GM19238 (cell line): ENCODE data around the gene EMC8.

Experiments used
- DNase-seq: peaks from one replicate; pipeline ENCODE4 v3.0.0; 2011; ENCODE audit warnings: low spot score; ENCODE audit not compliant: insufficient read length

Gene EMC8

DNA sequence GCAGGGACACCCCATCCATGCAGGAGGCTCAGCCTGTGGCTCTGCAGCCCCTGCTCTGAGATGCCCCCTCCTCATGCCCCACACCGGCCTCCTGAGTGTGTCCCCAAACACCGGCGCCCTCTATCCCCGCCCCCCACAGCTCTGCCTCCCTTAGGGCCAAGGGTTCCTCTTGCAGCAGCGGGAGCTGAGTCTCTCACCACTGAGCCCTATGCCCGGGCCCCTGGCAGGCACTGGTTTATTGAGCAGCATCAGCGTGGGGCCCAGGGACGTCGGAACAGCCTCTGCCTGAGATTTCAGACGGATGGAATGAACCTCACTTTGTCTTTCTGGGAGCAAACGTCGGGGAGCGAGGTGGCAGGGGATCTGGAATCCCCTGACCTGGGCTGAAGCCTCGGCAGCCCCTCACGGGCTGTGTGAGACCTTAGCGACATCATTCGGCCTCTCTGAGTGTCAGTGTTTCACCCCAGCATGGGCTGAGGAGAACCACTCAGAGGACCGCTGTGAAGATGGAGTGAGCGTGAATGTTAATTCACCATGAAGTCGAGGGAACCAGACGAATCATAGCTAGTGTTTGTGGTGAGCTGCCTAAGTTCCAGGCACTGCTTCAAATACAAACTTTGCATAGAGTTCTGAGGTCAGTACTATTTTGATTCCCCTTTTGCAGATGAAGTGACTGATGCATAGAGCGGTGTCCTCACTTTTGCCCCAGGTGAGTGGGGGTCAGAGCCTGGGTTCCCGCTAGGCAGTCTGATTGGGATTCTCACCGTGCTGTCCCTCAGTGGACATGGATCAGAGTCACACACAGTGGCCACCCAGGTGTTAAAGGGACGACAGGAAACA, 43.2 kb downstream of the EMC8 start:
- DNase-seq, result no peak

DNA sequence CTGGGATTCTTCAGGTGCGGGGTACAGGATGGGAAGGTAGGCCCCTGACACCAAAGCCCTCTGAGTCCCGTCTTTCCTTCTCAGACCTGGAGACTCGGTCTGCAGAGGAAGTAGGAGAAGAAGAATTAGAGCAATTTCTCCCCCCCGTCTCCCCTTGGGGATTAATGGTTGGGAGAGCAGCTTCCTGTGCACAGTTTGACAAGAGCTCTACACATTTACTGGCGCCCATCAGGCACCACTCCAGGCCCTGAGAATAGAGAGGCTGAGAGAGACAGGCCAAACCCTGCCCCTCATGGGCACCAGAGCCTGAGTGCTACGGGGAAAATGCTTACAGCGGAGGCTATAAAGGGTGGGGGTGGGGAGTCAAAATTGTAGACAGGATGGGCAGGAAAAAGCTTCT, 44.9 kb downstream of the EMC8 start:
- no peak for DNase-seq

DNA sequence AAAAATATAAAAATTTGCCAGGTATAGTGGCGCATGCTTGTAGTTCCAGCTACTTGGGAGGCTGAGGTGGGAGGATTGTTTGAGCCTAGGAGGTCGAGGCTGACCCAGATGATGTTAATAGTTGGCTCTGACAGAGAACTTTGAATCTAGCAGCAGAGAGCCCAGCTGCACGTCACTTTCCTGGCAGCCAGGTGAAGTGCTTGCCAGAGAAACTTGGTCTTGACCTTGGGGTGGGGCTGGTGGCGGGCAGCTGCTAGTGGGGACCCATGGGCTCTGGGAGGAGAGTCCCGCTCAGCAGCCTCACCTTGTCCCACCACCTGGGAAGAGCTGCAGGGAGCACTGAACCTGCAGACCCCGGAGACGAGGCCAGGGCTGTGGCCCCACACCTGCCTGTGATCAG, 45.4 kb downstream of the EMC8 start:
- DNase-seq, result no peak

DNA sequence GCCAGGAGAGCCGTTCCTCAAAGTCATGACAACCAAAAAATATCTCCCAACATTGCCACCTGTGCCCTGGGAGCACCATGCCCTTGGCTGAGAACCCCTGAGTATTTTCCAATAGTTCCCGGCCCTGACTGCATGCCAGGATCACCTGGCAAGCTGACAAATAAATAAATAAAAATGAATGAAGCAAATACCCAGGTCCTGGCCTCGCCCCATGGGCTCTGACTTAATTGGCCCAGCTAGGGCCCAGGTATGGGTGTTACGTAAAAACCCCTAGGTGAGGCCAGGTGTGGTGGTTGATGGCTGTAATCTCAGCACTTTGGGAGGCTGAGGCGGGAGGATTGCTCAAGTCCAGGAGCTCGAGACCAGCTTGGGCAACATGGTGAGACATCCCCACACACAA, 45.8 kb downstream of the EMC8 start:
- no peak for DNase-seq

DNA sequence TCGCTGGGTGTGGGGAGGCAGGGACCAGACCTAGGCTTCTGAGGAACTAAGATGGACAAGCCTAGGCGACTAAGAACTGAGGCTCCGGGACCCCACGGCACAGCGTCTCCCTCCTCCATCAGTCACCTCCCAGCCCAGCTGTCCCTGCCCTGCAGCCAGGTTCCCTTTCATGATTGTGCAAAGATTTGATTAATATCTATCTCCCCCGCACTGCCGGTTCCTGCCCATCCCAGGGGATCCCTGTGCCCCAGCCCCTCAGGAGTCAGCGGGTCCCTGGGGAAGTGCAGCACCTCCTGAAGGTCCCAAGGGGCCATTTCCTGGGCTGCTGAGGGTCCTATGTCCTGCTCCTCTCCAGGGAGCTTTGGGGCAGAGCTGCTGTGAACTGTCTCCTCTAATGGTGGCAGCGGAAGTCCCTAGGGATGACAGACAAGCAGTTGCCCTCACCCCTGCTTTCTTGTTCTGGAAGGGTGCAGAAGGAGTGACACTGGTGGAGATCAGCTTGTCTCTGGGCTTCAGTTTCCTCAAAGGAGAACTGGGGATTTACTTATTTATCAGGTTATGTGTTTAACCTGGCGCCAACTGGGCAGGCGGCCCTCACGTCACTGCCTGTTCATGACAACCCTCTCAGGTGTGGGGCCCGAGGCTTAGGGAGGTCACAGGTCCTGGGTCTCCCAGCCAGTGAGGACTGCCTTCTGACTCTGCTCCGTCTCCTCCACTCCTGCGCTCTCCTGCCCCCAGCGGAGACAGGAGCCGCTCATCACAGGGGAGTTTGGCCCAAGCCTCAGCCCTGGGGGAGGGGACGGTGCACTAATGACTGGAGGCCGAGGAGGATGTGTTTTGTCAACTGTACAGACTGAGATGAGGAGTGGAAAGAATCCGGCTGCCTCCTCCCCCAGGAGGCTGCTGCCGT, 46.6 kb downstream of the EMC8 start:
- no peak for DNase-seq

DNA sequence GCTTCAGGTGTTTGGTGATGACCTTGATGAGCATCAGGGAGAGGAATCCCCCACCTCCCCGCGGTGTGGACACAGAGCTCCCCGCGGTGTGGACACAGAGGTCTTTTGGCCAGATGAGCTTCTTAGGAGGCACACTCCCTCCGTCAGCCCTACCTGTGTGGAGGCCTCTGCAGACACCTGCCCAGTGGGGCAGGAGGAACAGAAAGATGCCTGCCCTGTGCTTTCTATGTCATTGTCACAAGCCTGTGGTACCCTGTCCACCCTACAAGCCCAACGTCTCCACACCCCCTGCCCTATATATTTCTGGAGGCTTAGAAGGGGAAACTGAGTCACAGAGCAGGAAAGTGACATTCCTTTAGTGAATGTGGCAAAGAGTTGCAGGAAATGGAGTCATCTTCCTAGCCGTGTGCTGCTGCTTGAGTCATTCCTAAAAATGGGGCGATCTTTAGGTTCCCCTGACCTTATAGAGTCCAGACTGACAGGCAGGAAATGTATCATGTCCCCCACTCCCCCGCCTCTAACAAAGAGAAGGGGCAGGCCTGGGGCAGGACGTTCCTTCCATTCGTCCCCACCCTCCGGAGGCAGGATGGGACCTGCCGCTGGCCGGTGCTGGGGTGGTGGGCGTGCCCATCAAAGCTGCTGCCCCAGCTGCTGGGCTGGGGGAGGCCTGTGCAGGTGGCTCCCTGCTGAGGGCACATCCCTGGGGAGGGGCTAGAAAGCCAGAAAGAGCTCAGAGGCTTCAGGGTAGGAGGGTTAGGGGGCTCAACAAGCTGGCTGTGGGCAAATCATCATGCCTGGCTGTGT, 47.4 kb downstream of the EMC8 start:
- DNase-seq, result no peak

DNA sequence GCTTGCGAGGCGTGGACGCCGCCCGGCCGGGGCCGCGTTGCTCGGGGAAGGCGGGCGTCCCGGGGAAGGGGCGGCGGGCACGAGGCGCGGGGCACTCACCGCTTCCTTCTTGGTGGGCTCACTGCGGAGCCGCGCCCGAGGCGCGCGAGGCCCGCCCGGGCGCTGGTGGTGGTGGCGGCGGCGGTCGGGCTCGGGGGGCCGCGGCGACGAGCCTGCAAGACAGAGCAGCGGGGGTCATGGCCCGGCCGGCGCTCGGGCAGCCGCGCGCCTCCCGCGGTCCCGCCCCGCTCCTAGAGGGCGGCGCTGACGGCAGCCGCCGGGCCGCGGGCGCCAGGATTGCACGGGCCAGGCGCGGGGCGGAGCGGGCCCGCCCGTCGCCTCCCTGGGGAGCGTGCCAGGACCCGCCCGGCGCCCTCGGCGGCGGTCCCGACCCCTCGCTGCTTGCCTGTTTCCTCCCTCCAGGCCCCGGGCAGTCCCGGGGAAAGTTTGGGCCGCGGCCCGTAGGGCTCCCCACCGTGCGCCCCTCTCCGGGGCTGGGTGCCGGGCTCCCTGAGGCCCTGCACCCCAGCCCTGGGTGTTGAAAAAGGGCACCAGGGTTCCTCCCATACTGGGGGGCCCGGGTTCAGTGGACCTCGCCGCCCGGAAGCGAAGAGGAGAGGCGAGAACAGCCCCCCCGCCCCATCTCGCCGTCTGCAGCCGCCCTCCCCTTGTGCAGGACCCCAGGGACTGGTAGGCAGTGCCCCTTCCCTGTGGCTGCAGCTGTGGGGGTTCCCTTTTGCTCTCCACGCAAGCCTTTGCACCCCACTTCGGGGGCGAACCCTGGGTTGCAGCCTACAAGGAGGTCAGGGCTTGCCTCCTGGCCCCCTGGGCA, 48.3 kb downstream of the EMC8 start, which contains the start of gene C16orf74:
TSS of gene C16orf74 (minus strand) at position 270 of the 871 bp plus-strand sequence. CDS start 15,879 bp downstream, outside the sequence.
- DNase-seq, result peak; percentile 53

DNA sequence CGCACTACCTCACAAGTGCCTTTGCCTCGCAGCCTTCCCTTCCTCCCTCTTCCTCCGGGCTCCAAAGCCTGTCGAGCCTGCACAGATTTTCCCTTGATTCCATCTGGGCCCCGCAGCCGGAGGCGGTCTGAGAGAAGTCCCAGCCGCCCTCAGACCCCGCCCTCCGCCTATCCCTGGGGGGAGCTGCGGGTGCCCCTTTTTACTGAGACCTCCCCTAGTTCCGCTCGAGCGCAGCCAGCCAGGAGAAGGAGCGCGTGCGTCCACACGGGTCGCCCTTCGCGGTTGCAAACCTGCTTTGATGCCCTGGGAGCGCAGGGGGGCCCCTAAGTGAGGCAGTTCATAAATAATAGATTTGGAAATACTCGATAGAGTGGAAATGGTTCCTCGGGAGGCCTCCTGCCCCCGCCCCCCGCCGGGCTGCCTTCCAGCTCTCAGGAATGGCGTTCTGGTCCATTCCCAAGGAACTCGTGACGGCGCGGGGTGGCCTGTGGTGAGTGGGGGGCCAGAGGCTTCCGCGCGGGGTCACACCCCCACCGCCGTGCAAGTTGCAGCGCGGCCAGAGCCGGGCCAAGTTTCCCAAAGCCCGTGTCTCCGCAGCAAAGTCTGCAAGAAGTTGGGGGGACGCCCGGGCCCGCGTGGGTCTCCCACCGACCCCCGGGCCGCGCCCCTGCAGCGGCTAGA, 49.1 kb downstream of the EMC8 start:
- DNase-seq, result no peak

DNA sequence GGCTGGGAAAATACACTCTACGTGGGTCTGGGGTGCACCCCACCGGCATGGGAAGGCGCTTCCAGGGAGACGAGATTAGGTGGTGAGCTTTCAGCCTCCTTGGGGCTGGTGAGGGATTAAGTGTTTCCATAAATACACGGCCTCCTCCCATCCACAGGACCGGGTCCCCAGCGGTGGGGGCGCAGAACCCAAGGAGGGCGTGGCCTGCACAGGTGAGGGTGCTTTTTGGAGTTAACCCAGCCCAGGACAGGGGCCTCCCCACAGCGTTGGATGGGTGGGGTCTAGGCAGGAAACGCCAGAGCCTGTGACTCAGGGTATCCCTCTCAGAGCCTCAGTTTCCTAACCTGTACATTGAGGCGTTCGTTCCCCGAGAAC, 49.6 kb downstream of the EMC8 start:
- DNase-seq, result no peak

DNA sequence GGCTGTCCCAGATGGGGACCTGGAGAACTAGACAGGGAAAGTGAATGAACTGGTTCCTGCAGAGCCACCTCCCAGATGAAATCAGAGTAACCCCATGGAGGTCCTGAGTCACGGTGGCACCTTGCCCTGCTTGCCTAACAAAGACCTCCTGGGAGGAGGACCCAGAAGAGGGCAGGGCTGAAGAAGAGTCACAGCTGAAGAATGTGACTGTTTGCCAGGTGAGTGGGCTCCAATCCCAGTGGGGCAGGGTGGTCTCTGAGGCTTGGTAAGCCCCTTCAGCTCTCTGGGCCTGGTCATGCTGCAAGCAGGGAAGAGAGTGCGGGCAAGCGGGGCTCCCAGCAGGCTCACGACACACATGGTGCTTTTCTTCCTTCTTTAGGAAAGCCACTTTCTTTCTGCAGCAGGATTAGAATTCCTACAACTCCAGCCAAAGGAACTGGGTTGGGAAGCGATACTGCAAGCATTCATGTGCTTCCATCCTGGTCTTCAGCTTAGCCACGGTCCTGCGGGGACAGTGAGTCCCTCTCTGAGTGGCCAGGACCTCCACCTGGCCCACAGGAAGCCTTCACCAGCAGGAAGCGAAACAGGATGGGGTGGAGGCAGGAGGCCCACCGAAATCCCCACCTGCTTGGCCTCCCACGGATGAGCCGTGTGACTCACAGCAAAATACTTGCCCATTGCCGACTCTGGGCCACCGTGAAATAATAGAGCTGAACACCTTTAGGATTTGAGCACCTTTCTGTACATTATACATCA, 52.7 kb downstream of the EMC8 start:
- DNase-seq, result no peak

DNA sequence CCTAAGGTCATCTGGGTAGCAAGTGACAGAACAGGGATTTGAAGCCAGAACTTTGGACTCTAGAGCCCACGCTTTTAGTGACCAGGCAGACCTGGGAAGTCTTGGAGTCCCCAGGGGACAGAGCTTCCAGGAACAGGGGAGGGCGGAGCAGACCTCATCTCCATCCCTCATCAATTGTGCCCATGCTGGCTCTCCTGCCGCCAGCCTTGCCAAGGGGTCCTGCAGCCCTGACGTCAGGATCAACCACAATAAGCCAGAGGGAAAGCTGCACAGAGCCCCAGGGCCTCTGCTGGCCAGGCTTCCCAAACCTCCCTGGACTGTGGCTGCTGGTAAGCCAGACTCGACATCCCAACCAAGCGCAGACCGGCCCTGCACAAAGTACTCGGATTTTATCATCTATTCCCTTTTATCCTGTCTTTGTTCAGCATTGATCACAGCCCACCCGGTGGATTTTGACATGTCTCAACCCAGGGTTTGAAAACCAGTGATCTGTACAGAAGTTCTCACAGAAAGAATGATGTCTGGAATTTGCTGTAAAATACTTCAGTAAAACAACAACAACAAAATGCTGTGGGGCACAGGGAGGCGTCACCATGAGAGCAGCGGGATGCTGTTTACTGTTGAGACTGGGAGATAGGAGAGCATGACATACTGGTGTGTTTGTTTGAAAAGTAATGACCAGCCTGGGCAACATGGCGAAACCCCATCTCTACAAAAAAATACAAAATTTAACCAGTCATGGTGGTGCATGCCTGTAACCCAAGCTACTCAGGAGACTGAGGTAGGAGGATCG, 60.2 kb downstream of the EMC8 start:
- no peak for DNase-seq

DNA sequence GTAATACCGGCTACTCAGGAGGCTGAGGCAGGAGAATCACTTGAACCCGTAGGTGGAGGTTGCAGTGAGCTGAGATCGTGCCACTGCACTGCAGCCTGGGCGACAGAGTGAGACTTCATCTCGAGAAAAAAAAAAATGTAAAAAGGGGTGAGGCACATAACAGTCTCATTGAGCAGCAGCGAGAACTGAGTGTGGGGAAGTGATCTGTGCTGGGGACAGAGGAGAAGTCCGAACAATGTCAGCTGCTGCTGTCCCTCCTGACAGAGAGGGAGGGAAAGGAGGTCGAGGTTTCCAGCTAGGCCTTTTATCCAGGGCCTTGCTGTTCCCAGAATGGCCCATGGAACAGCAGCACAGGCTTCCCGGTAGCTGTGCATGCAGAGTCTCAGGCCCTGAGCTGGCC, 62.4 kb downstream of the EMC8 start:
- DNase-seq, result no peak

DNA sequence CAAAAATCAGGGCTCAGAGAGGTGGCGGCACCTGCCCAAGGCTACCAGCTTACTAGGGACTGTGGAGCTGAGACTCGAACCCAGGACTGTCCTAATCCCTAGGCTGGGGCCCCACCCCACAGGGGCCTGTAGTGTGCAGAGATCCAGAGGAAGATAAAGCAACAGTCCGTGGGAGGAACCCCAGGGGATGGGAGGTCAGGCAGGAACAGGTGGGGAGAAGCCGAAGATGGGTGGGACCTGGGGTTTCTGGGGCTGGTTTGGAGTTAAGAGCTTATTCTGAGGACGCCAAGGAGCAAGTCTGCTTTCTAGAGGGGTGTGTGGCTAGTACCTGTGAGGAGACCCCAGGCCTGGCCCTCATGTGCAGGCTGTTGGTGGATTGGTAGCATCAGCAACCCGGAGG, 63.4 kb downstream of the EMC8 start:
- DNase-seq, result no peak

DNA sequence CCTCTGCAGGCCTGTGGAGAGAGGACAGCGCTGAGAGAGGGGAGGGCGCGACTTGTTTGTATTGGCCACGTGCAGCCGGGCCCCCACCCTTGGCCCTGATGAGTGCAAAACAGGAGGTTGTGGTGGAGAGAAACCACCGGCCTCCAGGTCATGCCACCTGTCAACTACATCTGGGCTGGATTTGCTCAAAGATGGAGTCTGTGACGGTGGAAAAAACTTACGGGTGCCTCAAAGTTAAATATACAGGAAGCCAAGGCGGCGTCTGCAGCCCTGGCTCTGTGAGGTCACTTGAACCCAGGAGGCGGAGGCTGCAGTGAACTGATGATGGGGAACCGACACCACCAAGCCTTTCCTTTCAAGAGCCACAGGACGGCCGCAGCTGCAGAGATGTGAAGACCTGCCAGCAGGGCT, 64.1 kb downstream of the EMC8 start:
- peak; percentile 61 for DNase-seq

DNA sequence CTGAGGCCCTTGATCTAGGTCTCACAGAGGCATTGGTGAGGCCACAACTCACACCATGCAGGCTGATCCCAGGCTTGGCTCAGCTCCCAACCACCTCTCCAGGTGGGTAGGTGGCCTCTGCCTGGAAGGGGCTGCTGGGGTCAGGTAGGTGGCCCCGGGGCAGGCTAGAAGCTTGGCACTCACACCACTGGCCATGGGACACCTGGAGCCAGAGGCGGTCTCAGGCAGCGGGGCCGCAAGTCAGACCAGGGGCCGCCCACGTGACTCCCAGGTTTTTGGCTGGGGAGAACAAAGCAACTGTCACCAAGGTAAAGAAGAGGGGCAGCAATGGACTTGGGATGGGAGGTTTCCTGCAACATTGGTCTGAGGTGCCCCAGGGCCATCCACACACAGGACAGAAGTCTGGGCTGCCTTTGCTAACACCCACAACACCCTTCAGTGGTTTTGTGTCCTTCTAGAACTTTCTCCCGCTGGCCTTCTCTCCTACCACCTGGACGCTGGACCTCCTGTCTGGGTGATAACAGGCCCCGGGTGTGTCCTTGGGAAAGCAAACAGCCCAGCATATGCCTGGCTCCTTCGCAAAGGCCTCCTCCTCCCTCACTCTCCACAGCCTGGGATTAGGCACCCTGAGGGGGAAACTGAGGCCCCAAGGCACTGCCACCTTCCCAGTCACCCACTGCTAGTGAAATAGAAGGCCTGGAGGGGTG, 64.9 kb downstream of the EMC8 start:
- no peak for DNase-seq

DNA sequence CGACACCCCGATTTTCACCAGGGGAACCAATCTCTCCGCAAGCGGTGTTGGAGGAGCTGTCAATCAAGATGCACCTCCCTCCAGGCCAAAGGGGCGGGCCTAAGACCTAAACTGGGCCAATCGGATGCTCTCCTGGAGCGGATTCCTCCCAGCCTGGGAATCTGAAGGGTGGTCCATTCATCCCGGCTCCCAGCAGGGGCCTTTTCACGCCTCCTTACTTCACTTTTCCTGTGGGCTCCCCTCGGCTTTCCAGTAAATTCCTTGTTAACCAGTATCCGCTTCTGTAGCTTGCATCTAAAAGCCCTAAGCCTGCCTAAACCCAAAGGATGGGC, 65.5 kb downstream of the EMC8 start:
- DNase-seq, result no peak

DNA sequence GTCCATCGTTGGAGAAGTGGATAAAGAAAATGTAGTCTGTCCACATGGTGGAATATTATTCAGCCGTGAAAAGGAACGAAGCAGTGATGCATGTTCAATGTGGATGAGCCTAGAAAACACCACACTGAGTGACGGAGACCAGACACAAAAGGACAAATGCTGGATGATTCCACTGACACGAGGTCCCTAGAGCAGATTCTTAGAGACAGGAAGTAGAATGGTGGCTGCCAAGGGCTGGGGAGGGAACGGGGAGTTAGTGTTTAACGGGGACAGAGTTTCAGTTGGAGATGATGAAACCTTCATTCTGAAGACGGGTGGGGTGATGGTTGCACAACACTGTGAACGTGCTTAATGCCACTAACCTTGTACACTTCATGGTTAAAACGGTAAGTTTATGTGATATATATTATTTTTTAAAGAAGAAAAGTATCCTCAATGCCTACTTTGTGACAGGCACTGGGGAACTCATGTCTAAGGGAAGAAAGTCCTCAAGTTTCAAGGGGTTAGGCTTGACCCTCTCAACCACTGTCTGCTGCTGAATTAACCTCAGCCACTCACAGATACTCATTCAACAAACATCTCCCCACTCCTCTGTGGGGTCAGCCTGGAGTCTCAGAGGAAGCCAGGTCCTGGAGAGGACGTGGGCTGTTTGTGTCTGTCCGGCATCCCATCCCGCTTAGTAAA, 66.0 kb downstream of the EMC8 start:
- no peak for DNase-seq
